Measurements from ENCODE around the gene TEX51.

TEX51 gene

GRCh38 chr2:126921066-126921465 lies 22.4 kb downstream of the TEX51 start:
- in situ Hi-C loops (cut with MboI; ENCODE audit: low sequenced_read_pairs, unreplicated experiment) = no loop called here
- no peak for DNase-seq (ENCODE audit: low spot score)

GRCh38 chr2:126930970-126931590 lies 32.4 kb downstream of the TEX51 start:
- no peak for DNase-seq (ENCODE audit: low spot score)
- in situ Hi-C loops (cut with MboI; ENCODE audit: low sequenced_read_pairs, unreplicated experiment) = no loop called here
- TF ChIP-seq CTCF (IDR thresholded peaks at IDR 0.05; ENCODE audit: borderline replicate concordance, control extremely low read depth, extremely low read depth, insufficient read depth, missing control alignments) = no peak

More at GRCh38 chr2:126921066-126921465, 22.4 kb downstream of the TEX51 start:
- no peak for TF ChIP-seq CTCF (IDR thresholded peaks at IDR 0.05; ENCODE audit: borderline replicate concordance, control extremely low read depth, extremely low read depth, insufficient read depth, missing control alignments)

- TF ChIP-seq CTCF (IDR thresholded peaks at IDR 0.05; ENCODE audit: borderline replicate concordance, control extremely low read depth, extremely low read depth, insufficient read depth, missing control alignments) = no peak
- no peak for DNase-seq (ENCODE audit: low spot score)
- in situ Hi-C loops (cut with MboI; ENCODE audit: low sequenced_read_pairs, unreplicated experiment) = no loop called here
Observed at GRCh38 chr2:126932529-126932928, 33.8 kb downstream of the TEX51 start.

GRCh38 chr2:126932966-126933710 lies 34.4 kb downstream of the TEX51 start:
- in situ Hi-C loops (cut with MboI; ENCODE audit: low sequenced_read_pairs, unreplicated experiment) = no loop called here
- TF ChIP-seq CTCF (IDR thresholded peaks at IDR 0.05; ENCODE audit: borderline replicate concordance, control extremely low read depth, extremely low read depth, insufficient read depth, missing control alignments) = no peak
- DNase-seq (ENCODE audit: low spot score) = no peak

GRCh38 chr2:126933711-126934091 lies 35.0 kb downstream of the TEX51 start:
- TF ChIP-seq CTCF (IDR thresholded peaks at IDR 0.05; ENCODE audit: borderline replicate concordance, control extremely low read depth, extremely low read depth, insufficient read depth, missing control alignments) = no peak
- in situ Hi-C loops (cut with MboI; ENCODE audit: low sequenced_read_pairs, unreplicated experiment) = no loop called here
- DNase-seq (ENCODE audit: low spot score) = peak; percentile 4

- no peak for TF ChIP-seq CTCF (IDR thresholded peaks at IDR 0.05; ENCODE audit: borderline replicate concordance, control extremely low read depth, extremely low read depth, insufficient read depth, missing control alignments)
- in situ Hi-C loops (cut with MboI; ENCODE audit: low sequenced_read_pairs, unreplicated experiment) = no loop called here
- DNase-seq (ENCODE audit: low spot score) = peak; percentile 9
Observed at GRCh38 chr2:126934809-126935208, 36.1 kb downstream of the TEX51 start.
